Measurements from ENCODE around the gene KNG1.

DNA sequence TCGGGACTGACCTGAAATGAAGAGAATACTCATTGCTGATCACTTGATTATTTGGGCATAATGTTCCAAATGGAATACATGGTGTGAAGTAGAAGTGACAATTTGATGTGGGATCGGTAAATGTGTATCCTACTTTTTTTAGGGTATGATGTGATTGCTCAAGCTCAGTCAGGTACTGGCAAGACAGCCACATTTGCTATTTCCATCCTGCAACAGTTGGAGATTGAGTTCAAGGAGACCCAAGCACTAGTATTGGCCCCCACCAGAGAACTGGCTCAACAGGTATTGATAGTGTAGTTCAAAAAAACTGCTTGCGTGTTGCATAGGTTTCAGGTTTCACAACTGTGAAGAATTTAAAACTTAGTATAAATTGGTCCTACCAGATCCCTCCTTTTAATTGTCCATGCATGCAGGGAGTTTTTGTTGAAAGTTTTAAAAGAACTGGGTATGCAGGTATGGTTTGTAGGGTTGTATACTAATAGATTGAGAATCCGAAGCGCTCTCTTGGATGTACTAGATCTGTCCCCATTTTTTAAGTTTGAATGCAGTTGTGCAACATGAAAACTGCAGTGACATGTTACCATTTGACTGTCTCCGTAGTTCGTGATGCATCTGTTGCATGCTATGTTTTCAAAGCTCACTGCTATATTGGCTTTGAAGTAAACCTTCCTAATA is 67.8 kb downstream of the KNG1 start:
- TF ChIP-seq GABPA (IDR thresholded peaks at IDR 0.05; ENCODE audit: low read depth) (no peak; the same call in 1 of the 2 replicates), POLR2AphosphoS5 (IDR thresholded peaks at IDR 0.05; ENCODE audit: low read depth) (no peak)
- TF ChIP-seq, protein P1, sequence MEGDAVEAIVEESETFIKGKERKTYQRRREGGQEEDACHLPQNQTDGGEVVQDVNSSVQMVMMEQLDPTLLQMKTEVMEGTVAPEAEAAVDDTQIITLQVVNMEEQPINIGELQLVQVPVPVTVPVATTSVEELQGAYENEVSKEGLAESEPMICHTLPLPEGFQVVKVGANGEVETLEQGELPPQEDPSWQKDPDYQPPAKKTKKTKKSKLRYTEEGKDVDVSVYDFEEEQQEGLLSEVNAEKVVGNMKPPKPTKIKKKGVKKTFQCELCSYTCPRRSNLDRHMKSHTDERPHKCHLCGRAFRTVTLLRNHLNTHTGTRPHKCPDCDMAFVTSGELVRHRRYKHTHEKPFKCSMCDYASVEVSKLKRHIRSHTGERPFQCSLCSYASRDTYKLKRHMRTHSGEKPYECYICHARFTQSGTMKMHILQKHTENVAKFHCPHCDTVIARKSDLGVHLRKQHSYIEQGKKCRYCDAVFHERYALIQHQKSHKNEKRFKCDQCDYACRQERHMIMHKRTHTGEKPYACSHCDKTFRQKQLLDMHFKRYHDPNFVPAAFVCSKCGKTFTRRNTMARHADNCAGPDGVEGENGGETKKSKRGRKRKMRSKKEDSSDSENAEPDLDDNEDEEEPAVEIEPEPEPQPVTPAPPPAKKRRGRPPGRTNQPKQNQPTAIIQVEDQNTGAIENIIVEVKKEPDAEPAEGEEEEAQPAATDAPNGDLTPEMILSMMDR (IDR thresholded peaks at IDR 0.05; ENCODE audit: insufficient read depth, low read length), result no peak
- TF ChIP-seq, protein P2, sequence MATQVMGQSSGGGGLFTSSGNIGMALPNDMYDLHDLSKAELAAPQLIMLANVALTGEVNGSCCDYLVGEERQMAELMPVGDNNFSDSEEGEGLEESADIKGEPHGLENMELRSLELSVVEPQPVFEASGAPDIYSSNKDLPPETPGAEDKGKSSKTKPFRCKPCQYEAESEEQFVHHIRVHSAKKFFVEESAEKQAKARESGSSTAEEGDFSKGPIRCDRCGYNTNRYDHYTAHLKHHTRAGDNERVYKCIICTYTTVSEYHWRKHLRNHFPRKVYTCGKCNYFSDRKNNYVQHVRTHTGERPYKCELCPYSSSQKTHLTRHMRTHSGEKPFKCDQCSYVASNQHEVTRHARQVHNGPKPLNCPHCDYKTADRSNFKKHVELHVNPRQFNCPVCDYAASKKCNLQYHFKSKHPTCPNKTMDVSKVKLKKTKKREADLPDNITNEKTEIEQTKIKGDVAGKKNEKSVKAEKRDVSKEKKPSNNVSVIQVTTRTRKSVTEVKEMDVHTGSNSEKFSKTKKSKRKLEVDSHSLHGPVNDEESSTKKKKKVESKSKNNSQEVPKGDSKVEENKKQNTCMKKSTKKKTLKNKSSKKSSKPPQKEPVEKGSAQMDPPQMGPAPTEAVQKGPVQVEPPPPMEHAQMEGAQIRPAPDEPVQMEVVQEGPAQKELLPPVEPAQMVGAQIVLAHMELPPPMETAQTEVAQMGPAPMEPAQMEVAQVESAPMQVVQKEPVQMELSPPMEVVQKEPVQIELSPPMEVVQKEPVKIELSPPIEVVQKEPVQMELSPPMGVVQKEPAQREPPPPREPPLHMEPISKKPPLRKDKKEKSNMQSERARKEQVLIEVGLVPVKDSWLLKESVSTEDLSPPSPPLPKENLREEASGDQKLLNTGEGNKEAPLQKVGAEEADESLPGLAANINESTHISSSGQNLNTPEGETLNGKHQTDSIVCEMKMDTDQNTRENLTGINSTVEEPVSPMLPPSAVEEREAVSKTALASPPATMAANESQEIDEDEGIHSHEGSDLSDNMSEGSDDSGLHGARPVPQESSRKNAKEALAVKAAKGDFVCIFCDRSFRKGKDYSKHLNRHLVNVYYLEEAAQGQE (IDR thresholded peaks at IDR 0.05; ENCODE audit: insufficient replicate concordance, low read depth), result no peak

Data from HL-60 (cell line).